OCI-LY7 (cell line): Measurements from ENCODE around the gene R3HCC1L. TPM values are rescaled to one million over a fixed set of nuclear protein-coding genes. Genes with fewer than 3 reads are reported as not detected.
"Not testable (repeated sequence)": the region's sequence is repeated elsewhere in the genome, so short reads cannot be mapped to it uniquely, and the experiment has no call there.

Experiments used
- BruUV-seq: library from RNA; stranded (reverse); fragments of 400-500 nt; replicated peaks from 2 replicates; lab custom pipeline; 2021; lab: Mats Ljungman, UMichigan
- CTCF ChIA-PET: fragments of 300-600 bp; sonication (Branson Sonifier 250); formaldehyde crosslinking; loops from one replicate; lab custom pipeline; 2022; ENCODE audit warnings: antibody characterized with exemption; ENCODE audit not compliant: unreplicated experiment; lab: Charles Lee
- POLR2A ChIA-PET: fragments of 300-600 bp; sonication (Branson Sonifier 250); formaldehyde crosslinking; loops from one replicate; lab custom pipeline; 2022; ENCODE audit warnings: antibody characterized with exemption; lab: Charles Lee
- DNase-seq: peaks from one replicate; pipeline ENCODE4 v3.0.0-alpha.2; 2015; ENCODE audit warnings: low spot score
- H2AFZ ChIP-seq: fragments of 200-600 bp; sonication (generic), shearing (Covaris generic); 2 replicates; pipeline ENCODE4 v1.6.1; 2014; ENCODE audit warnings: mild to moderate bottlenecking, antibody characterized with exemption, low read length, moderate library complexity
- H3K27ac ChIP-seq: fragments of 200-600 bp; sonication (generic); 2 replicates; pipeline ENCODE4 v1.5.1; 2014; ENCODE audit warnings: mixed run types, low read depth, mild to moderate bottlenecking, moderate library complexity, low read length, inconsistent platforms; ENCODE audit not compliant: poor library complexity, severe bottlenecking
- H3K36me3 ChIP-seq: fragments of 200-600 bp; sonication (generic); 2 replicates; pipeline ENCODE4 v1.6.1; 2014; ENCODE audit warnings: mild to moderate bottlenecking, antibody characterized with exemption, low read length, moderate library complexity, mixed read lengths; ENCODE audit not compliant: insufficient read depth
- H3K4me1 ChIP-seq: fragments of 200-600 bp; sonication (generic); 2 replicates; pipeline ENCODE4 v1.5.1; 2014; ENCODE audit warnings: mild to moderate bottlenecking, low read length; ENCODE audit not compliant: insufficient read depth, poor library complexity, severe bottlenecking
- H3K4me2 ChIP-seq: fragments of 200-600 bp; sonication (generic); 2 replicates; pipeline ENCODE4 v1.6.1; 2014; ENCODE audit warnings: mild to moderate bottlenecking, low read length
- H3K4me3 ChIP-seq: fragments of 200-600 bp; sonication (generic); 2 replicates; pipeline ENCODE4 v1.5.1; 2014; ENCODE audit warnings: mild to moderate bottlenecking, low read depth, low read length; ENCODE audit not compliant: poor library complexity, severe bottlenecking
- H3K79me2 ChIP-seq: fragments of 200-600 bp; sonication (generic); 2 replicates; pipeline ENCODE4 v1.6.1; 2016; ENCODE audit warnings: low read depth, mild to moderate bottlenecking, low read length, moderate library complexity, mixed read lengths; ENCODE audit not compliant: insufficient read depth
- H3K9me2 ChIP-seq: fragments of 200-600 bp; sonication (generic); 2 replicates; pipeline ENCODE4 v1.6.1; 2016; ENCODE audit warnings: mild to moderate bottlenecking, low read length, mixed read lengths; ENCODE audit not compliant: insufficient read depth
- H3K9me3 ChIP-seq: fragments of 200-600 bp; sonication (generic); 2 replicates; pipeline ENCODE4 v1.6.1; 2014; ENCODE audit warnings: mild to moderate bottlenecking, mixed run types, low read length, mixed read lengths
- H4K20me1 ChIP-seq: fragments of 200-600 bp; sonication (generic); 2 replicates; pipeline ENCODE4 v1.6.1; 2014; ENCODE audit warnings: mild to moderate bottlenecking, antibody characterized with exemption, low read length, moderate library complexity, mixed read lengths; ENCODE audit not compliant: insufficient read depth
- CTCF ChIP-seq: fragments of 200-600 bp; sonication (generic); conservative IDR thresholded peaks from 2 replicates; pipeline ENCODE4 v1.5.1; 2014; ENCODE audit warnings: mild to moderate bottlenecking, antibody characterized with exemption, low read length, moderate library complexity, mixed read lengths
- EZH2phosphoT487 ChIP-seq: fragments of 200-600 bp; sonication (generic); IDR thresholded peaks from 2 replicates; pipeline ENCODE4 v1.6.1; 2018; ENCODE audit warnings: low read depth, borderline replicate concordance, mild to moderate bottlenecking, mixed run types, antibody characterized with exemption, low read length, moderate library complexity, mixed read lengths
- intact Hi-C: fragments of 100-400 bp; cut with micrococcal nuclease; formaldehyde crosslinking; loops from one replicate; pipeline ENCODE4 v1.10.0; 2022; ENCODE audit not compliant: unreplicated experiment
- total RNA-seq, 2 experiments: library from RNA; depleted of rRNA in 1 of 2; stranded (reverse); fragments of >200 nt in 1 of 2; shearing (Covaris generic) in 1 of 2; gene quantifications; 2 replicates each; pipeline ENCODE4 v1.2.3, GENCODE V29; 2014 to 2022

The R3HCC1L gene
- total RNA-seq, 2 experiments from 2014 or later = 38.8 to 42.0 TPM

GRCh38 chr10:98186681-98187080 lies 52.2 kb downstream of the R3HCC1L start:
- H3K4me3 ChIP-seq = no peak overlapping the region
- POLR2A ChIA-PET = no interaction called here
- intact Hi-C loops = no loop called here
- BruUV-seq = no TSS peak
- no peak overlapping the region for H3K27ac ChIP-seq
- H2AFZ ChIP-seq = no peak overlapping the region
- CTCF ChIA-PET = no interaction called here
- H4K20me1 ChIP-seq = no peaks in the 10 kb centered on the region
- H3K36me3 ChIP-seq = peaks cover 97% of the 10 kb centered on the region
- no peak for DNase-seq
- no peak for TF ChIP-seq CTCF
- TF ChIP-seq EZH2phosphoT487 = no peak
- no peaks in the 10 kb centered on the region for H3K9me2 ChIP-seq
- no peaks in the 10 kb centered on the region for H3K9me3 ChIP-seq
- H3K79me2 ChIP-seq = peaks cover 50% of the 10 kb centered on the region; the same call in 1 of the 2 replicates
- H3K4me2 ChIP-seq = no peak overlapping the region
- H3K4me1 ChIP-seq = no peaks in the 10 kb centered on the region

GRCh38 chr10:98190773-98191172 lies 56.3 kb downstream of the R3HCC1L start:
- Histone ChIP-seq H3K36me3 (peaks cover 96% of the 10 kb centered on the region), H3K79me2 (peaks cover 18% of the 10 kb centered on the region; the same call in 1 of the 2 replicates), H3K9me3 (peaks cover 17% of the 10 kb centered on the region; the same call in 1 of the 2 replicates)
- H3K9me2 ChIP-seq, CTCF ChIA-PET, H4K20me1 ChIP-seq, H3K4me2 ChIP-seq, POLR2A ChIA-PET, BruUV-seq, H2AFZ ChIP-seq, DNase-seq, intact Hi-C loops, H3K4me1 ChIP-seq, H3K4me3 ChIP-seq, H3K27ac ChIP-seq: not testable (repeated sequence)

- H3K36me3 ChIP-seq = peaks cover 90% of the 10 kb centered on the region
- H2AFZ ChIP-seq = no peak overlapping the region
- intact Hi-C loops = no loop called here
- POLR2A ChIA-PET = no interaction called here
- no peak overlapping the region for H3K27ac ChIP-seq
- CTCF ChIA-PET = no interaction called here
- H3K9me3 ChIP-seq = peaks cover 17% of the 10 kb centered on the region; the same call in 1 of the 2 replicates
- H3K9me2 ChIP-seq = no peaks in the 10 kb centered on the region
- no TSS peak for BruUV-seq
- no peak for DNase-seq
- no peaks in the 10 kb centered on the region for H3K4me1 ChIP-seq
- TF ChIP-seq CTCF = no peak
- no peak for TF ChIP-seq EZH2phosphoT487
- peaks cover 30% of the 10 kb centered on the region; the same call in 1 of the 2 replicates for H3K79me2 ChIP-seq
- H3K4me3 ChIP-seq = no peak overlapping the region
- no peaks in the 10 kb centered on the region for H4K20me1 ChIP-seq
- no peak overlapping the region for H3K4me2 ChIP-seq
These were observed 58.6 kb downstream of the R3HCC1L start for GRCh38 chr10:98193037-98193436.
